GM10266 (cell line): Measurements from ENCODE around the gene PAXX.
A peak's percentile ranks its signal among the peaks of the same experiment; 100 is the strongest.

Source experiments
- DNase-seq: peaks from one replicate; pipeline ENCODE4 v3.0.0; 2012; ENCODE audit errors: extremely low spot score
- CTCF ChIP-seq: IDR thresholded peaks from 2 replicates; pipeline ENCODE4 v1.5.1; 2012; ENCODE audit warnings: mild to moderate bottlenecking, low read depth; ENCODE audit not compliant: control insufficient read depth, insufficient read depth; ENCODE audit errors: missing control alignments

Gene PAXX

GRCh38 chr9:136995772-136996311 lies 3.6 kb downstream of the PAXX start:
- no peak for DNase-seq
- no peak for TF ChIP-seq CTCF

GRCh38 chr9:136996361-136997292 lies 4.4 kb downstream of the PAXX start, which contains the start of gene CLIC3:
CLIC3 (minus strand) TSS chr9:136996568; CDS start chr9:136996543, 25 bp downstream.
- no peak for DNase-seq
- TF ChIP-seq CTCF: no peak

GRCh38 chr9:136997371-136997770 lies 5.1 kb downstream of the PAXX start:
- DNase-seq: no peak
- TF ChIP-seq CTCF: no peak

GRCh38 chr9:136997830-136998234 lies 5.6 kb downstream of the PAXX start:
- TF ChIP-seq CTCF: no peak
- DNase-seq: no peak

GRCh38 chr9:137000177-137000930 lies 8.1 kb downstream of the PAXX start:
- DNase-seq: peak; percentile 92
- TF ChIP-seq CTCF: no peak

GRCh38 chr9:137001857-137002645 lies 9.8 kb downstream of the PAXX start:
- DNase-seq: no peak
- TF ChIP-seq CTCF: no peak
